Right lobe of liver (tissue), 4 donors: ENCODE measurements around the gene METTL2B.

Experiments used
- CTCF ChIP-seq, 4 donors: fragments of 200-600 bp in 3 of 4; fragments of 450-650 bp in 1 of 4; IDR thresholded peaks; one replicate each; pipeline versions ENCODE4 v1.5.1 to v1.8.0; 2016 to 2022; ENCODE audit warnings: antibody characterized with exemption in 4 of 4, mild to moderate bottlenecking in 2 of 4
- POLR2A ChIP-seq: fragments of 450-650 bp; IDR thresholded peaks from one replicate; pipeline ENCODE4 v1.6.1; 2017; ENCODE audit warnings: antibody characterized with exemption, mild to moderate bottlenecking
- donor health status: DM: no; HTN: no; CAD: no.
- donor health status: DM: no; HTN: no; CAD: no.
- donor health status: DM: no; HTN: yes; CAD: no.

- TF ChIP-seq CTCF (IDR thresholded peaks at IDR 0.05) (no peak), POLR2A (no peak)
Observed at GRCh38 chr7:128443831-128444600, 32.5 kb upstream of the METTL2B start.
